HEK293T (cell line): ENCODE results near the gene SLC37A1.

Source experiments
- CTCF ChIA-PET: fragments of 350-600 bp; formaldehyde crosslinking; extraction: SDS; loops from one replicate; lab custom pipeline; 2021; ENCODE audit warnings: antibody characterized with exemption, inconsistent platforms; lab: Yijun Ruan, JAX
- POLR2A ChIA-PET: fragments of 350-600 bp; formaldehyde crosslinking; extraction: SDS; loops from one replicate; lab custom pipeline; 2020; ENCODE audit warnings: antibody characterized with exemption, inconsistent platforms; lab: Yijun Ruan, JAX
- DNase-seq: peaks from one replicate; pipeline ENCODE4 v3.0.0; 2012; ENCODE audit warnings: mixed read lengths; ENCODE audit errors: extremely low spot score
- ARNT ChIP-seq: fragments of 450-650 bp; IDR thresholded peaks from 2 replicates; pipeline ENCODE4 v1.6.1; 2017; ENCODE audit warnings: mild to moderate bottlenecking
- BHLHE40 ChIP-seq: fragments of 450-650 bp; IDR thresholded peaks from 2 replicates; pipeline ENCODE4 v1.6.1; 2016; ENCODE audit warnings: mild to moderate bottlenecking, moderate library complexity, borderline replicate concordance
- CTBP1 ChIP-seq: fragments of 450-650 bp; IDR thresholded peaks from 2 replicates; pipeline ENCODE4 v1.6.1; 2016; ENCODE audit warnings: borderline replicate concordance
- ELF4 ChIP-seq: fragments of 450-650 bp; IDR thresholded peaks from 2 replicates; pipeline ENCODE4 v1.6.1; 2017; ENCODE audit warnings: antibody characterized with exemption
- FOXA1 ChIP-seq: fragments of 450-650 bp; IDR thresholded peaks from 2 replicates; pipeline ENCODE4 v1.6.1; 2016; ENCODE audit warnings: mild to moderate bottlenecking
- FOXK2 ChIP-seq: fragments of 450-650 bp; IDR thresholded peaks from 2 replicates; pipeline ENCODE4 v1.6.1; 2016; ENCODE audit warnings: mild to moderate bottlenecking
- FOXM1 ChIP-seq: fragments of 450-650 bp; IDR thresholded peaks from 2 replicates; pipeline ENCODE4 v1.6.1; 2017; ENCODE audit warnings: mild to moderate bottlenecking, borderline replicate concordance
- HDGF ChIP-seq: fragments of 450-650 bp; IDR thresholded peaks from 2 replicates; pipeline ENCODE4 v1.6.1; 2017; ENCODE audit warnings: antibody characterized with exemption, borderline replicate concordance
- L3MBTL2 ChIP-seq: fragments of 450-650 bp; conservative IDR thresholded peaks from 2 replicates; pipeline ENCODE4 v1.6.1; 2016; ENCODE audit warnings: mild to moderate bottlenecking
- LEF1 ChIP-seq: fragments of 450-650 bp; IDR thresholded peaks from 2 replicates; pipeline ENCODE4 v1.6.1; 2017; ENCODE audit warnings: mild to moderate bottlenecking, borderline replicate concordance
- NFRKB ChIP-seq: fragments of 450-650 bp; IDR thresholded peaks from 2 replicates; pipeline ENCODE4 v1.6.1; 2016; ENCODE audit warnings: mild to moderate bottlenecking, moderate library complexity
- SP1 ChIP-seq: fragments of 450-650 bp; IDR thresholded peaks from 2 replicates; pipeline ENCODE4 v1.6.1; 2017
- SUZ12 ChIP-seq: fragments of 450-650 bp; IDR thresholded peaks from 2 replicates; pipeline ENCODE4 v1.6.1; 2016; ENCODE audit warnings: mild to moderate bottlenecking
- TARDBP ChIP-seq: fragments of 450-650 bp; IDR thresholded peaks from 2 replicates; pipeline ENCODE4 v1.6.1; 2016
- ZNF384 ChIP-seq: fragments of 450-650 bp; IDR thresholded peaks from 2 replicates; pipeline ENCODE4 v1.6.1; 2016
- TF ChIP-seq, protein P1 (sequence below): fragments of 450-650 bp; IDR thresholded peaks from 2 replicates; pipeline ENCODE4 v1.6.1; 2016

The SLC37A1 gene

DNA sequence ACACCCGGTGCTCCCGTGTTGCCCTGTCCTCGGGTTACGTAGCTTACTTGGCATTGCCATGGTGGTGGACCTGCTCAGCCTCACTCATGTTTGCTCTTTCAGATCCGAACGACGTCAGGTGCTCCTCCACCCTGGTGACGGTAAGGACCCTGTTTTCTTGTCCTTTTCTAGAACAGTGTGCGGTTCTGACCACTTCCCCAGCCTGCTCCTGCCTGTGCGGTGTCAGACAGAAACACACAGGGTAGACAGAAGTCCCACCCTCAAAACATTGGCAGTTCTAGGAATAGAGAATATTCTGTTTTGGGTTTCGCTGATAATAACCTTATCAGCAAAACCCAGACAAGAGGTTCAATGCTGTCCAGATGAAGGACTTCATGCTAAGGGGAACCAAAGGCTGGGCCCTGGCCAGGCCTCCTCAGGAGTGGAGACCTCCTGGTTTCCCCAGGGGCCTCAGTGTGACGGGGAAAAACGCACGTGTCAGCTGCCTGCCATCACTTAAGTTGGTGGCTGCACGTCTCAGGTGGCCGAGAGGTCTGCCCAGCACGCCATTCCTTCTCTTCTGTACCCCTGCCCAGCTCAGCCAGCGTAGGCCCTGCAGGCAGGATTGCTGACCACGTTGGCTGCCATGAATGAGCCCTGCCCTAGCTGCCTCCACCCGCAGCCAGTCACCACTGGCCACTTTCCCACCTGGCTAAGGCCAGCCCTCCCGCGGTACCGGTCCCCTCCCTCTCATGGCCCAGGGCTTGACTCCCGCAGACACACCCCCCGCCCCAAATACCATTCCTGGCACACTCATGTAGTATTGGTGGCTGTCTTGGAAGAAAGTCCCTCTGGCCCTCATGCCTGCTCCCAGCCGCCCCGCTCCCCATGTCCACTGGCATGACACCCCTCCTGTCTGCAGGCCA lies 33.6 kb downstream of the SLC37A1 start:
- POLR2A ChIA-PET = no interaction called here
- TF ChIP-seq L3MBTL2 (no peak), HDGF (no peak), CTBP1 (no peak), FOXA1 (no peak), LEF1 (no peak), SP1 (no peak)
- TF ChIP-seq, protein P1, sequence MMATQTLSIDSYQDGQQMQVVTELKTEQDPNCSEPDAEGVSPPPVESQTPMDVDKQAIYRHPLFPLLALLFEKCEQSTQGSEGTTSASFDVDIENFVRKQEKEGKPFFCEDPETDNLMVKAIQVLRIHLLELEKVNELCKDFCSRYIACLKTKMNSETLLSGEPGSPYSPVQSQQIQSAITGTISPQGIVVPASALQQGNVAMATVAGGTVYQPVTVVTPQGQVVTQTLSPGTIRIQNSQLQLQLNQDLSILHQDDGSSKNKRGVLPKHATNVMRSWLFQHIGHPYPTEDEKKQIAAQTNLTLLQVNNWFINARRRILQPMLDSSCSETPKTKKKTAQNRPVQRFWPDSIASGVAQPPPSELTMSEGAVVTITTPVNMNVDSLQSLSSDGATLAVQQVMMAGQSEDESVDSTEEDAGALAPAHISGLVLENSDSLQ = no peak
- no peak for DNase-seq
- CTCF ChIA-PET = no interaction called here

DNA sequence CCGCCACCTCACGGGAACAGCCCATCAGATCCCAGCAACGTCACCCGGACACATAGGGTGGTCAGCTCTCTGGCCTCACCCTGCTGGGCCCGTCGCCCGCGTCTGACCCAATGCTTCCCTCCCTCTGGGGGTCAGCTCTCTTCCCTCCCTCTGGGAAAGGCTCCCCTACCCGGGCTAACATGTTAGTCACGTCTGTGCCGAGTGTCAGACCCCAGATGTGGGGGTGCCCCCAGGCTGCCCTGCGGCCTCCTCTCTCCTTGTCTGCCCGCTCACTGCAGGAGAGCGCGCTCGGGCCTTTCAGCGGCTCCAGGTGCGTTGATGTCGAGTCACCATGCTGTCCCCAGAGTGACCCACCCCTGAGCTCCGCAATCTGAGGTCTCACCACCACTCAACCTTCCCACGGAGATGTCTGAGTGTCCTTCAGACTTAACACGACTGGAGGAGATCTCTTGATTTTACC lies 34.3 kb downstream of the SLC37A1 start:
- TF ChIP-seq FOXM1 = no peak
- no peak for TF ChIP-seq NFRKB
- no peak for TF ChIP-seq FOXK2
- TF ChIP-seq SP1 = no peak
- no peak for TF ChIP-seq ARNT
- TF ChIP-seq BHLHE40 = no peak
- no peak for TF ChIP-seq SUZ12
- TF ChIP-seq FOXA1 = no peak
- TF ChIP-seq L3MBTL2 = no peak
- no peak for TF ChIP-seq CTBP1
- TF ChIP-seq, protein P1 = no peak
- no peak for TF ChIP-seq HDGF
- no peak for TF ChIP-seq LEF1
- no peak for TF ChIP-seq ZNF384
- no peak for TF ChIP-seq ELF4
- TF ChIP-seq TARDBP = no peak
- POLR2A ChIA-PET = no interaction called here
- CTCF ChIA-PET = no interaction called here
- no peak for DNase-seq

DNA sequence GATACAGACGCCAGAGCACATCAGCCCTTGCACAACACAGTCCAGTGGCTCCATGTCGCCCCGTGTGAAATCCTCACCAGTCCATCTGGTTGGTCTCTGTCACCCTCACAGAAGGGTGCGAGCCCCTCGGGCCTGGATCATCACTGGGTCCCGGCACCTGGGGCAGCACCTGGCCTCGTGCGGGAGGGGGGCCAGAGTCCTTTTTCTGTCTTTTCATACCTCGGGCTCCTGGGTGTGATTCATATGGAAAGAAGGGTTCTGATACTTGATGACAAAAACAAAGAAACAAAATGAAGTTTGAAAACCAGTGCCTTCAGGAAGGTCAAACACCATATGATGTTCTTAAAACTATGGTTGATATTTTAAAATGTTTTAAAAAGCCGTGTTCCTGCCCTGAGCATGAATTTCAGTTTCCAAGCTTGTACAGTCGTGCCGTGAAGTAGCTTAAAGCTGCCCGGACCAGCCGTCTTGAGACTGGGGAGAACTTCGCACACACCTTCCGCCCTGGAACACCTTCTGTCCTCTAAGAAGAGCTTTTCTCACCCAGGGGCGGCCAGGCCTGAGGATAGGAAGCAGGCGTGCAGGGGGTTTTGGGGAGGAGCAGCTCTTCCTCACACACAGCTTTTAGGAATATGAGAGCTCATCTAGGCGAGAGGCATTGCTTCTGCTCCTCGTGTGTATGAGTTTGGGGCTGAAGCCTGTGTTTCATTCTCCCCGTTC lies 35.2 kb downstream of the SLC37A1 start:
- ChIA-PET CTCF (no interaction called here), POLR2A (no interaction called here)
- no peak for DNase-seq
- TF ChIP-seq TARDBP (no peak), CTBP1 (no peak), FOXK2 (no peak), SUZ12 (no peak), SP1 (no peak), ZNF384 (no peak), FOXM1 (no peak), ARNT (no peak), NFRKB (no peak), HDGF (no peak), BHLHE40 (no peak), LEF1 (no peak), FOXA1 (no peak), ELF4 (no peak), L3MBTL2 (no peak)

DNA sequence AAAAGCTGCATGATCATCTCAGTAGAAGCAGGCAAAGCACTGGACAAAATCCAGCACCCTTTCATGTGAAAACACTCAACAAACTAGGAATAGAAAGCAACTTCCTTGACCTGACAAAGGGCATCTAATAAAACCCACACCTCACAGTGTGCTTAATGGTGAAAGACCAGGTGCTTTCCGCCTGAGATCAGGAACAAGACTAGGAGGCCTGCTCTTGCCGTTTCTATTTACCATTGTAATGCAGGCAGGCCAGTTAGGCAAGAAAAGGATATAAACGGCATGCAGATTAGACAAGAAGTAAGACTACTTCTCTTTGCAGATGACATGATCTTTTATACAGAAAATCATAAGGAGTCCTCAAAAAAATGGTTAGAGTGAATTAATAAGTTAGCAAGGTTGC lies 37.2 kb downstream of the SLC37A1 start:
- TF ChIP-seq FOXM1 (no peak), NFRKB (no peak), SUZ12 (no peak), ARNT (no peak), HDGF (no peak), L3MBTL2 (no peak), CTBP1 (no peak), SP1 (no peak), LEF1 (no peak), FOXK2 (no peak), BHLHE40 (no peak), ZNF384 (no peak), TARDBP (no peak), FOXA1 (no peak), ELF4 (no peak)
- TF ChIP-seq, protein P1 = no peak
- no peak for DNase-seq
- CTCF ChIA-PET = no interaction called here
- POLR2A ChIA-PET = no interaction called here

DNA sequence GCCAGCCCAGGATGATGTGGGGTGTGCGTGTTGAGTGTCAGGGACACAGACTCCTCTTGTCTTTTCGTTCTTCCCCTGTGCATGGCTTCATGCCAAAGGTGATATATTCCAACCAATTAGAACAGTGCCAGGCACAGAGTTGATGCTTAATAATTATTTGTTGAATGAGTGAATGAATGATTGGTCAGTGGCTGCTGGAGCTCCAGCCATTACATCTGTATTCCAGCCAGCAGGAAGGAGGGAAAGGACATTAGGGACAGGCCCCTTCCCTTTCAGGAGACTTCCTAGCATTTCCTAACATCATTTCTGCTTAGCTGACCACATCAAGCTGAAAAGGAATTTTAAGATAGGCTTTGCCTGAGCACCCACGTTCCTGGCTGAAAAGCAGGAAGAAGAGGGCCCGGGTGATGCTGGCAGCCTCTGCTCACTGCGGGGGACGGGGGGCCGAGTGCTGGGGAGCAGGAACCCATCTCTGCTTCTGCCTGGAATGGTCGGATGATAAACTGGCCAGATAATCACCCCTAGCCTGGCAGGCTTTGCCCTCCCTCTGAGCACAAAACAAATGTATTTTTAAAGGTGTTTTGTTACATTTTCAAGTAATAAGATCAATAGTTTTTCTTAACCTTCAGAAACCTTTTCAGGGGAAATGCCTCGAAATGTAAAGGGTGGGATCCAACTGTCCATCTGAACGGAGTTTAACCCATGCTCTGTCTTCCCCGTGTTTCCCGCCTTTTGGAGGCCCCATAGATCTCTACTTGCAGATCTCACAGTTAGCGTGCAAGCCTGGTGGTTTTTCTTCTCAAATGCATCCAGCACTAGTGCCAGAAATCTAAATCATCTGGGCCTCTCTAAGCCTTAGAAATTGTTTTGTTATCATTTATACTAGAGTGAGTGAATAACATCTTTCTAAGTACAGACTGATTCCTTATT lies 39.0 kb downstream of the SLC37A1 start:
- ChIA-PET POLR2A (no interaction called here), CTCF (no interaction called here)
- DNase-seq = no peak
- no peak for TF ChIP-seq ARNT
- TF ChIP-seq ELF4 = no peak
- no peak for TF ChIP-seq LEF1
- no peak for TF ChIP-seq CTBP1
- TF ChIP-seq, protein P1 = no peak
- TF ChIP-seq SP1 = no peak
- TF ChIP-seq FOXA1 = no peak
- TF ChIP-seq FOXM1 = no peak
- no peak for TF ChIP-seq SUZ12
- no peak for TF ChIP-seq NFRKB
- TF ChIP-seq HDGF = no peak
- no peak for TF ChIP-seq ZNF384
- no peak for TF ChIP-seq BHLHE40
- no peak for TF ChIP-seq TARDBP
- TF ChIP-seq FOXK2 = no peak
- TF ChIP-seq L3MBTL2 = no peak
